ENCODE results near the gene AXIN2.

Gene AXIN2

GRCh38 chr17:65601145-65601544 lies 39.7 kb upstream of the AXIN2 start:
- Histone ChIP-seq H3K27me3 (replicated peaks; ENCODE audit: control insufficient read depth, insufficient read depth, low read length) (no peaks in the 10 kb centered on the region; the same call in 1 of the 2 replicates), H3K4me3 (replicated peaks; ENCODE audit: low read depth, low read length) (no peak overlapping the region), H3K36me3 (ENCODE audit: control insufficient read depth, insufficient read depth, low read length) (no peaks in the 10 kb centered on the region)
- no peak for DNase-seq (ENCODE audit: extremely low read depth, insufficient read length)
- TF ChIP-seq, protein P1, sequence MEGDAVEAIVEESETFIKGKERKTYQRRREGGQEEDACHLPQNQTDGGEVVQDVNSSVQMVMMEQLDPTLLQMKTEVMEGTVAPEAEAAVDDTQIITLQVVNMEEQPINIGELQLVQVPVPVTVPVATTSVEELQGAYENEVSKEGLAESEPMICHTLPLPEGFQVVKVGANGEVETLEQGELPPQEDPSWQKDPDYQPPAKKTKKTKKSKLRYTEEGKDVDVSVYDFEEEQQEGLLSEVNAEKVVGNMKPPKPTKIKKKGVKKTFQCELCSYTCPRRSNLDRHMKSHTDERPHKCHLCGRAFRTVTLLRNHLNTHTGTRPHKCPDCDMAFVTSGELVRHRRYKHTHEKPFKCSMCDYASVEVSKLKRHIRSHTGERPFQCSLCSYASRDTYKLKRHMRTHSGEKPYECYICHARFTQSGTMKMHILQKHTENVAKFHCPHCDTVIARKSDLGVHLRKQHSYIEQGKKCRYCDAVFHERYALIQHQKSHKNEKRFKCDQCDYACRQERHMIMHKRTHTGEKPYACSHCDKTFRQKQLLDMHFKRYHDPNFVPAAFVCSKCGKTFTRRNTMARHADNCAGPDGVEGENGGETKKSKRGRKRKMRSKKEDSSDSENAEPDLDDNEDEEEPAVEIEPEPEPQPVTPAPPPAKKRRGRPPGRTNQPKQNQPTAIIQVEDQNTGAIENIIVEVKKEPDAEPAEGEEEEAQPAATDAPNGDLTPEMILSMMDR (IDR thresholded peaks at IDR 0.05; ENCODE audit: insufficient read depth, low read length, poor library complexity, severe bottlenecking): no peak

DNA sequence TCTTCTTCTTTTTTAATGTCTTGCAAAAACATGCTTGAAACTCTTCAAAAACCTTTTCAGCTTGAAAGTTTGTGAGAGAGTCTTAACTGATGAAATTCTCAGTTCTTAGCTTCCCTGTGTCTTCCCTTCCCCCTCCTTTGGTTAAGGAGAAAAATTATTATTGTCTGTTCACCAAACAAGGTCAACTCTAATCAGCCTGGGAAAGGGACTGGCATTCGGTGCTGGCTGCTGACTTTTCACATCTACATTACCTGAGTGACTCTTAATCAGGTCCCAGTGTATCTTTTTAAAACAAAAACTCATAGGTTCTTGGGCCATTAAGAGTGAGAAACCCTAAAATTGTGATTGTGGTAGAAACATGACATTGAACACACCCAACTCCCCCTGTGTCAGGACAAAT lies 39.1 kb upstream of the AXIN2 start:
- Histone ChIP-seq H3K36me3 (ENCODE audit: control insufficient read depth, insufficient read depth, low read length) (no peaks in the 10 kb centered on the region), H3K4me3 (replicated peaks; ENCODE audit: low read depth, low read length) (no peak overlapping the region), H3K27me3 (replicated peaks; ENCODE audit: control insufficient read depth, insufficient read depth, low read length) (no peaks in the 10 kb centered on the region; the same call in 1 of the 2 replicates)
- TF ChIP-seq, protein P1 (IDR thresholded peaks at IDR 0.05; ENCODE audit: insufficient read depth, low read length, poor library complexity, severe bottlenecking): no peak
- no peak for DNase-seq (ENCODE audit: extremely low read depth, insufficient read length)

DNA sequence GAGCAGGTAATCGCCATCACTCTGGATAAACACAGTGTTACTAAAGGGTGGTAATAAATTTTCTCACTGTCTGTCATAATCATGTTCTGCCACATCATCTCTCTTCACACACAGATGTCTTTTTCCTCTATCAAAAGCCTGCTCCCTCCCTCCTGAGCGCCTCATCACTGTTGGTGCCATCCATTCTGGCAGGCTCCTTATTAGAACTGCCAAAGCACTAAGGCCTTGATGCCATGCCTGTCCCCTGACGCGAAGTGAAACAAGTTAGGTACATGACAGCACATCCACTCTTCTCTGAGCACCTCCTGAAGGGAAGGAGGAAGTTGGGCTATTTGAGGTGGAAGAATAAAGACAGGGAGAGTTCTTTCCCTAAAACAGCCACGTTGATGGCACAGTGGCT lies 38.2 kb upstream of the AXIN2 start:
- DNase-seq (ENCODE audit: extremely low read depth, insufficient read length): no peak
- Histone ChIP-seq H3K4me3 (replicated peaks; ENCODE audit: low read depth, low read length) (no peak overlapping the region), H3K27me3 (replicated peaks; ENCODE audit: control insufficient read depth, insufficient read depth, low read length) (no peaks in the 10 kb centered on the region; the same call in 1 of the 2 replicates), H3K36me3 (ENCODE audit: control insufficient read depth, insufficient read depth, low read length) (no peaks in the 10 kb centered on the region)
- TF ChIP-seq, protein P1 (IDR thresholded peaks at IDR 0.05; ENCODE audit: insufficient read depth, low read length, poor library complexity, severe bottlenecking): no peak

DNA sequence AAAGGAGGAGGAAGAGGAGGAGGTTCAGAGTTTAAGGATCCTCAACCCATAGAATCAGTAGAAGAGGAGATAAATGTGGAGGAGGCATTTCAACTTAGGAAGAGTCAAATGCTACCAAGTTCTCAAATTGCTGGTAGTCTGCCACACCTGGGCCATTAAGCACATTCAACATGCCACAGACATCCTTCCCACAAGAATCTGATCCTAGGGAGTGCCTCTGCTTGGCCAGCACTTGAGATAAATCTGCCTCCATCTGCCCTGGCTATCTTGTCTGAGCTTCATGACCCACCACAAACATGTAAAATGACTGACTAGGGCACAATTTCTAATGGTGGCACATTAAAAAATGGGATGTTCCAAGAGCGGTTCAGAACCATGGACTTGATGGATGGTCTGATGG lies 37.3 kb upstream of the AXIN2 start:
- DNase-seq (ENCODE audit: extremely low read depth, insufficient read length): no peak
- Histone ChIP-seq H3K36me3 (ENCODE audit: control insufficient read depth, insufficient read depth, low read length) (no peaks in the 10 kb centered on the region), H3K4me3 (replicated peaks; ENCODE audit: low read depth, low read length) (no peak overlapping the region), H3K27me3 (replicated peaks; ENCODE audit: control insufficient read depth, insufficient read depth, low read length) (no peaks in the 10 kb centered on the region; the same call in 1 of the 2 replicates)
- TF ChIP-seq, protein P1 (IDR thresholded peaks at IDR 0.05; ENCODE audit: insufficient read depth, low read length, poor library complexity, severe bottlenecking): no peak

GRCh38 chr17:65595071-65595656 lies 33.7 kb upstream of the AXIN2 start:
- Histone ChIP-seq H3K4me3 (replicated peaks; ENCODE audit: low read depth, low read length) (no peak overlapping the region), H3K27me3 (replicated peaks; ENCODE audit: control insufficient read depth, insufficient read depth, low read length) (no peaks in the 10 kb centered on the region; the same call in 1 of the 2 replicates), H3K36me3 (ENCODE audit: control insufficient read depth, insufficient read depth, low read length) (no peaks in the 10 kb centered on the region)
- DNase-seq (ENCODE audit: extremely low read depth, insufficient read length): no peak
- TF ChIP-seq, protein P1 (IDR thresholded peaks at IDR 0.05; ENCODE audit: insufficient read depth, low read length, poor library complexity, severe bottlenecking): no peak

Data from GM06990 (cell line).